ENCODE measurements around the gene TCEANC.

Gene TCEANC

GRCh38 chrX:13693341-13693961, 40.5 kb downstream of the TCEANC start:
- DNase-seq: no peak

- no peak for DNase-seq
Measured at GRCh38 chrX:13694359-13694758, 41.4 kb downstream of the TCEANC start.

- no peak for DNase-seq
Measured at GRCh38 chrX:13694983-13695382, 42.0 kb downstream of the TCEANC start.

- no peak for DNase-seq
Measured at GRCh38 chrX:13695601-13696115, 42.7 kb downstream of the TCEANC start.

GRCh38 chrX:13697455-13697854, 44.5 kb downstream of the TCEANC start:
- DNase-seq: peak; percentile 58 to 84

- no peak for DNase-seq
Measured at GRCh38 chrX:13697976-13698375, 45.0 kb downstream of the TCEANC start.

- DNase-seq: no peak
Measured at GRCh38 chrX:13698432-13698831, 45.5 kb downstream of the TCEANC start.

- DNase-seq: no peak
Measured at GRCh38 chrX:13699183-13699826, 46.4 kb downstream of the TCEANC start.

GRCh38 chrX:13700380-13700779, 47.4 kb downstream of the TCEANC start:
- DNase-seq: no peak

- no peak for DNase-seq
Measured at GRCh38 chrX:13702111-13702789, 49.3 kb downstream of the TCEANC start.

- no peak for DNase-seq
Measured at GRCh38 chrX:13703135-13703534, 50.2 kb downstream of the TCEANC start.

- DNase-seq: no peak
Measured at GRCh38 chrX:13703589-13703988, 50.6 kb downstream of the TCEANC start.

GRCh38 chrX:13711141-13711540, 58.2 kb downstream of the TCEANC start:
- no peak for DNase-seq

Measured in inflammatory macrophage (primary cell).